ENCODE measurements around the gene GGTA1. TPM values are rescaled to one million over a fixed set of nuclear protein-coding genes. Genes with fewer than 3 reads are reported as not detected.
A peak's percentile ranks its signal among the peaks of the same experiment; 100 is the strongest.

GGTA1 gene
- total RNA-seq, 1 donor from 2014 or later = 14.0 TPM

- intact Hi-C loops (cut with DNase I) = no loop called here
- Histone ChIP-seq H3K27me3 (ENCODE audit: low read depth) (peaks cover 5% of the 10 kb centered on the region), H3K36me3 (no peaks in the 10 kb centered on the region), H3K27ac (peak overlapping the region; percentile 86), H3K9me3 (no peaks in the 10 kb centered on the region), H3K4me3 (peak overlapping the region; percentile 64), H3K4me1 (peaks cover 30% of the 10 kb centered on the region)
- no peak for TF ChIP-seq CTCF (IDR thresholded peaks at IDR 0.05)
- ATAC-seq = peak in 1 of 2 donors; percentile 2
- no peak for DNase-seq
Measured at GRCh38 chr9:121499177-121499426, 542 bp downstream of the GGTA1 start.

- Histone ChIP-seq H3K4me3 (peak overlapping the region; percentile 64), H3K9me3 (no peaks in the 10 kb centered on the region), H3K27ac (peak overlapping the region; percentile 86), H3K27me3 (ENCODE audit: low read depth) (peaks cover 5% of the 10 kb centered on the region), H3K36me3 (no peaks in the 10 kb centered on the region), H3K4me1 (peaks cover 30% of the 10 kb centered on the region)
- DNase-seq (peak; percentile 63), ATAC-seq (peak; percentile 45 to 57)
- no peak for TF ChIP-seq CTCF (IDR thresholded peaks at IDR 0.05)
- intact Hi-C loops (cut with DNase I) = no loop called here
Measured at GRCh38 chr9:121498487-121499176, 1.0 kb downstream of the GGTA1 start.

GRCh38 chr9:121498150-121498486, 1.5 kb downstream of the GGTA1 start:
- intact Hi-C loops (cut with DNase I) = no loop called here
- H3K9me3 ChIP-seq = no peaks in the 10 kb centered on the region
- H3K4me3 ChIP-seq = peak overlapping the region; percentile 64
- peak; percentile 61 for TF ChIP-seq CTCF (IDR thresholded peaks at IDR 0.05)
- peaks cover 5% of the 10 kb centered on the region for H3K27me3 ChIP-seq (ENCODE audit: low read depth)
- ATAC-seq (peak; percentile 79 to 82), DNase-seq (no peak)
- H3K36me3 ChIP-seq = no peaks in the 10 kb centered on the region
- peaks cover 30% of the 10 kb centered on the region for H3K4me1 ChIP-seq
- H3K27ac ChIP-seq = no peak overlapping the region

- no peak for DNase-seq
- H3K27me3 ChIP-seq (ENCODE audit: low read depth) = peaks cover 5% of the 10 kb centered on the region
- no peak for TF ChIP-seq CTCF (IDR thresholded peaks at IDR 0.05)
- no peak overlapping the region for H3K27ac ChIP-seq
- H3K4me3 ChIP-seq = no peak overlapping the region
- intact Hi-C loops (cut with DNase I) = no loop called here
- ATAC-seq = no peak
- no peaks in the 10 kb centered on the region for H3K9me3 ChIP-seq
- no peaks in the 10 kb centered on the region for H3K36me3 ChIP-seq
- H3K4me1 ChIP-seq = peaks cover 24% of the 10 kb centered on the region
Measured at GRCh38 chr9:121495976-121496375, 3.7 kb downstream of the GGTA1 start.

- no peaks in the 10 kb centered on the region for H3K9me3 ChIP-seq
- H3K36me3 ChIP-seq = no peaks in the 10 kb centered on the region
- H3K27me3 ChIP-seq (ENCODE audit: low read depth) = no peaks in the 10 kb centered on the region
- intact Hi-C loops (cut with DNase I) = no loop called here
- DNase-seq (no peak), ATAC-seq (no peak)
- no peak for TF ChIP-seq CTCF (IDR thresholded peaks at IDR 0.05)
- H3K4me3 ChIP-seq = no peak overlapping the region
- H3K27ac ChIP-seq = peak overlapping the region; percentile 41
- peaks cover 18% of the 10 kb centered on the region for H3K4me1 ChIP-seq
Measured at GRCh38 chr9:121494192-121494591, 5.5 kb downstream of the GGTA1 start.

- Histone ChIP-seq H3K4me3 (no peak overlapping the region), H3K4me1 (peaks cover 21% of the 10 kb centered on the region), H3K36me3 (no peaks in the 10 kb centered on the region), H3K9me3 (no peaks in the 10 kb centered on the region), H3K27me3 (ENCODE audit: low read depth) (no peaks in the 10 kb centered on the region), H3K27ac (no peak overlapping the region)
- no peak for ATAC-seq
- intact Hi-C loops (cut with DNase I) = no loop called here
- no peak for DNase-seq
- TF ChIP-seq CTCF (IDR thresholded peaks at IDR 0.05) = no peak
Measured at GRCh38 chr9:121491111-121491510, 8.5 kb downstream of the GGTA1 start.

Measured in lower lobe of right lung (tissue), 2 donors.